Osteoblast (primary cell): ENCODE results near the gene GSN. TPM values are rescaled to one million over a fixed set of nuclear protein-coding genes. Genes with fewer than 3 reads are reported as not detected.

Source experiments
- DNase-seq: peaks from one replicate; pipeline ENCODE4 v3.0.0; 2011; ENCODE audit warnings: low spot score, mixed read lengths; ENCODE audit not compliant: insufficient read length; ENCODE audit errors: missing footprints
- H2AFZ ChIP-seq: 2 replicates; pipeline ENCODE4 v1.6.0; 2011; ENCODE audit warnings: mild to moderate bottlenecking, low read length
- H3K27ac ChIP-seq: 2 replicates; pipeline ENCODE4 v1.5.1; 2011; ENCODE audit warnings: mild to moderate bottlenecking, low read depth, low read length, moderate library complexity
- H3K27me3 ChIP-seq: 2 replicates; pipeline ENCODE4 v1.6.0; 2012; ENCODE audit warnings: mild to moderate bottlenecking, control low read depth, inconsistent platforms, low read length, moderate library complexity; ENCODE audit not compliant: insufficient read depth
- H3K36me3 ChIP-seq: 2 replicates; pipeline ENCODE4 v1.5.1; 2011; ENCODE audit warnings: mild to moderate bottlenecking, low read length, control low read depth, moderate library complexity; ENCODE audit not compliant: insufficient read depth
- H3K4me1 ChIP-seq: 2 replicates; pipeline ENCODE4 v1.5.1; 2011; ENCODE audit warnings: mild to moderate bottlenecking, low read length, control low read depth, moderate library complexity; ENCODE audit not compliant: insufficient read depth
- H3K4me2 ChIP-seq: 2 replicates; pipeline ENCODE4 v1.6.0; 2011; ENCODE audit warnings: mild to moderate bottlenecking, low read length; ENCODE audit not compliant: insufficient read depth
- H3K4me3 ChIP-seq: fragments of 200-600 bp; sonication (generic); 3 replicates; pipeline ENCODE4 v1.5.1; 2012; ENCODE audit warnings: mild to moderate bottlenecking, low read length, inconsistent platforms; ENCODE audit not compliant: insufficient read depth
- H3K79me2 ChIP-seq: 2 replicates; pipeline ENCODE4 v1.6.0; 2012; ENCODE audit warnings: mild to moderate bottlenecking, low read length, control low read depth, inconsistent platforms; ENCODE audit not compliant: insufficient read depth
- H3K9me3 ChIP-seq: 2 replicates; pipeline ENCODE4 v1.5.1; 2011; ENCODE audit warnings: low read depth, low read length, control low read depth
- H4K20me1 ChIP-seq: 2 replicates; pipeline ENCODE4 v1.6.0; 2012; ENCODE audit warnings: mild to moderate bottlenecking, low read length, control low read depth; ENCODE audit not compliant: insufficient read depth
- CTCF ChIP-seq: IDR thresholded peaks from 2 replicates; pipeline ENCODE4 v1.5.1; 2011; ENCODE audit warnings: mild to moderate bottlenecking, low read depth, low read length, moderate library complexity; ENCODE audit errors: extremely low read depth
- total RNA-seq: library from RNA; depleted of rRNA; stranded (reverse); fragments of >200 nt; gene quantifications from 2 replicates; pipeline ENCODE4 v1.2.3, GENCODE V29; 2012

Gene GSN
- total RNA-seq, 1 donor: 372 TPM

GRCh38 chr9:121372239-121373010 is 104.5 kb downstream of the GSN start:
- H3K79me2 ChIP-seq: peaks cover 26% of the 10 kb centered on the region
- H3K27me3 ChIP-seq: no peaks in the 10 kb centered on the region
- no peaks in the 10 kb centered on the region for H3K9me3 ChIP-seq
- TF ChIP-seq CTCF: no peak
- H4K20me1 ChIP-seq: no peaks in the 10 kb centered on the region
- H3K27ac ChIP-seq: peak overlapping the region; percentile 35
- peak overlapping the region; percentile 45 for H3K4me2 ChIP-seq
- no peaks in the 10 kb centered on the region for H3K36me3 ChIP-seq
- peak overlapping the region; percentile 2 for H2AFZ ChIP-seq
- H3K4me3 ChIP-seq: no peak overlapping the region
- H3K4me1 ChIP-seq: peaks cover 34% of the 10 kb centered on the region
- no peak for DNase-seq

GRCh38 chr9:121373011-121373729 is 105.2 kb downstream of the GSN start:
- Histone ChIP-seq H3K36me3 (no peaks in the 10 kb centered on the region), H3K4me2 (peak overlapping the region; percentile 45), H2AFZ (peak overlapping the region; percentile 2), H3K4me3 (no peak overlapping the region), H3K27ac (peak overlapping the region; percentile 35), H3K27me3 (no peaks in the 10 kb centered on the region), H3K79me2 (peaks cover 19% of the 10 kb centered on the region), H3K4me1 (peaks cover 27% of the 10 kb centered on the region), H4K20me1 (no peaks in the 10 kb centered on the region), H3K9me3 (no peaks in the 10 kb centered on the region)
- peak; percentile 88 for DNase-seq
- TF ChIP-seq CTCF: no peak

- Histone ChIP-seq H3K4me2 (no peak overlapping the region), H3K79me2 (no peaks in the 10 kb centered on the region), H3K27ac (no peak overlapping the region), H2AFZ (no peak overlapping the region), H3K27me3 (no peaks in the 10 kb centered on the region), H3K4me3 (no peak overlapping the region), H3K4me1 (peaks cover 17% of the 10 kb centered on the region), H4K20me1 (no peaks in the 10 kb centered on the region), H3K36me3 (no peaks in the 10 kb centered on the region), H3K9me3 (no peaks in the 10 kb centered on the region)
- TF ChIP-seq CTCF: peak; percentile 50
- no peak for DNase-seq
These were observed 108.4 kb downstream of the GSN start for GRCh38 chr9:121376214-121376830.

GRCh38 chr9:121380846-121381245 is 112.9 kb downstream of the GSN start:
- Histone ChIP-seq H3K27me3 (no peaks in the 10 kb centered on the region), H3K27ac (no peak overlapping the region), H3K4me3 (no peak overlapping the region), H3K79me2 (no peaks in the 10 kb centered on the region), H4K20me1 (no peaks in the 10 kb centered on the region), H2AFZ (no peak overlapping the region), H3K4me2 (no peak overlapping the region), H3K4me1 (no peaks in the 10 kb centered on the region), H3K9me3 (no peaks in the 10 kb centered on the region), H3K36me3 (no peaks in the 10 kb centered on the region)
- no peak for DNase-seq
- no peak for TF ChIP-seq CTCF
